ENCODE measurements around the gene TMEFF2.

TMEFF2 gene

DNA sequence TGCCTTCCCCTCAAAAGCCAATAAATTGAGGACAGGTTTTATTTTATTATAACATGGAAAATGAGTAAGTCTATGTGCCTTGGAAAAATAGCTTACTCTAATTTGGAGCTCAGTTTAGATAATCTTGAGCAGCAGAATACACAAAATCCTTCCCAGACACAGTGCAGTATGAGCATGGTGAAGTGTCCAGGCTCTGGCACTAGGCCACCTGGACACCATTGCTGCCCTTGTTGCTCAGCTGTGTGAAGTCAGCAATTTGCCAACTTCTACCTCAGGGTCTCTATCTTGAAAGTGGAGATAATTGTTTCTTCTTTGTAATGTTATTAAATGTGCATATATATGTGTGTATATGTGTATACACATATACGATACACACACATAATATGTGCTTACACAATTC lies 242.9 kb downstream of the TMEFF2 start:
- ChIA-PET CTCF (interaction anchor here (0.6 kb wide), 1 partner anchor 210 kb away, joined by 3 read pairs; no protein-coding TSS in a partner anchor), POLR2A (no interaction called here)
- Histone ChIP-seq H3K9me3 (ENCODE audit: control insufficient read depth, insufficient read depth, low read depth, low read length) (no peaks in the 10 kb centered on the region), H3K27ac (ENCODE audit: extremely low read depth, low read depth, low read length) (no peak overlapping the region), H3K4me3 (ENCODE audit: low read depth, low read length) (no peak overlapping the region), H3K36me3 (ENCODE audit: control insufficient read depth in 2 of 2, insufficient read depth in 1 of 2, low read length in 2 of 2) (no peaks in the 10 kb centered on the region), H3K4me1 (ENCODE audit: control insufficient read depth, insufficient read depth, low read length) (no peaks in the 10 kb centered on the region)
- no peak for TF ChIP-seq ZNF174 (tag by site-specific recombination; IDR thresholded peaks at IDR 0.05)
- TF ChIP-seq SCRT1 (tag by site-specific recombination; IDR thresholded peaks at IDR 0.05; ENCODE audit: borderline replicate concordance), result no peak
- TF ChIP-seq, protein P1, sequence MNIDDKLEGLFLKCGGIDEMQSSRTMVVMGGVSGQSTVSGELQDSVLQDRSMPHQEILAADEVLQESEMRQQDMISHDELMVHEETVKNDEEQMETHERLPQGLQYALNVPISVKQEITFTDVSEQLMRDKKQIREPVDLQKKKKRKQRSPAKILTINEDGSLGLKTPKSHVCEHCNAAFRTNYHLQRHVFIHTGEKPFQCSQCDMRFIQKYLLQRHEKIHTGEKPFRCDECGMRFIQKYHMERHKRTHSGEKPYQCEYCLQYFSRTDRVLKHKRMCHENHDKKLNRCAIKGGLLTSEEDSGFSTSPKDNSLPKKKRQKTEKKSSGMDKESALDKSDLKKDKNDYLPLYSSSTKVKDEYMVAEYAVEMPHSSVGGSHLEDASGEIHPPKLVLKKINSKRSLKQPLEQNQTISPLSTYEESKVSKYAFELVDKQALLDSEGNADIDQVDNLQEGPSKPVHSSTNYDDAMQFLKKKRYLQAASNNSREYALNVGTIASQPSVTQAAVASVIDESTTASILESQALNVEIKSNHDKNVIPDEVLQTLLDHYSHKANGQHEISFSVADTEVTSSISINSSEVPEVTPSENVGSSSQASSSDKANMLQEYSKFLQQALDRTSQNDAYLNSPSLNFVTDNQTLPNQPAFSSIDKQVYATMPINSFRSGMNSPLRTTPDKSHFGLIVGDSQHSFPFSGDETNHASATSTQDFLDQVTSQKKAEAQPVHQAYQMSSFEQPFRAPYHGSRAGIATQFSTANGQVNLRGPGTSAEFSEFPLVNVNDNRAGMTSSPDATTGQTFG (tag by site-specific recombination; IDR thresholded peaks at IDR 0.05; ENCODE audit: borderline replicate concordance), result no peak
- TF ChIP-seq, protein P2, sequence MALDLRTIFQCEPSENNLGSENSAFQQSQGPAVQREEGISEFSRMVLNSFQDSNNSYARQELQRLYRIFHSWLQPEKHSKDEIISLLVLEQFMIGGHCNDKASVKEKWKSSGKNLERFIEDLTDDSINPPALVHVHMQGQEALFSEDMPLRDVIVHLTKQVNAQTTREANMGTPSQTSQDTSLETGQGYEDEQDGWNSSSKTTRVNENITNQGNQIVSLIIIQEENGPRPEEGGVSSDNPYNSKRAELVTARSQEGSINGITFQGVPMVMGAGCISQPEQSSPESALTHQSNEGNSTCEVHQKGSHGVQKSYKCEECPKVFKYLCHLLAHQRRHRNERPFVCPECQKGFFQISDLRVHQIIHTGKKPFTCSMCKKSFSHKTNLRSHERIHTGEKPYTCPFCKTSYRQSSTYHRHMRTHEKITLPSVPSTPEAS (tag by site-specific recombination; IDR thresholded peaks at IDR 0.05), result no peak
- no peak for TF ChIP-seq ZNF121 (tag by site-specific recombination; IDR thresholded peaks at IDR 0.05)
- no peak for TF ChIP-seq ZSCAN16 (tag by site-specific recombination; IDR thresholded peaks at IDR 0.05)
- no peak for TF ChIP-seq ZNF211 (tag by site-specific recombination; IDR thresholded peaks at IDR 0.05; ENCODE audit: low read depth)
- TF ChIP-seq, protein P3, sequence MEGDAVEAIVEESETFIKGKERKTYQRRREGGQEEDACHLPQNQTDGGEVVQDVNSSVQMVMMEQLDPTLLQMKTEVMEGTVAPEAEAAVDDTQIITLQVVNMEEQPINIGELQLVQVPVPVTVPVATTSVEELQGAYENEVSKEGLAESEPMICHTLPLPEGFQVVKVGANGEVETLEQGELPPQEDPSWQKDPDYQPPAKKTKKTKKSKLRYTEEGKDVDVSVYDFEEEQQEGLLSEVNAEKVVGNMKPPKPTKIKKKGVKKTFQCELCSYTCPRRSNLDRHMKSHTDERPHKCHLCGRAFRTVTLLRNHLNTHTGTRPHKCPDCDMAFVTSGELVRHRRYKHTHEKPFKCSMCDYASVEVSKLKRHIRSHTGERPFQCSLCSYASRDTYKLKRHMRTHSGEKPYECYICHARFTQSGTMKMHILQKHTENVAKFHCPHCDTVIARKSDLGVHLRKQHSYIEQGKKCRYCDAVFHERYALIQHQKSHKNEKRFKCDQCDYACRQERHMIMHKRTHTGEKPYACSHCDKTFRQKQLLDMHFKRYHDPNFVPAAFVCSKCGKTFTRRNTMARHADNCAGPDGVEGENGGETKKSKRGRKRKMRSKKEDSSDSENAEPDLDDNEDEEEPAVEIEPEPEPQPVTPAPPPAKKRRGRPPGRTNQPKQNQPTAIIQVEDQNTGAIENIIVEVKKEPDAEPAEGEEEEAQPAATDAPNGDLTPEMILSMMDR (tag by site-specific recombination; IDR thresholded peaks at IDR 0.05), result no peak
- TF ChIP-seq, protein P4, sequence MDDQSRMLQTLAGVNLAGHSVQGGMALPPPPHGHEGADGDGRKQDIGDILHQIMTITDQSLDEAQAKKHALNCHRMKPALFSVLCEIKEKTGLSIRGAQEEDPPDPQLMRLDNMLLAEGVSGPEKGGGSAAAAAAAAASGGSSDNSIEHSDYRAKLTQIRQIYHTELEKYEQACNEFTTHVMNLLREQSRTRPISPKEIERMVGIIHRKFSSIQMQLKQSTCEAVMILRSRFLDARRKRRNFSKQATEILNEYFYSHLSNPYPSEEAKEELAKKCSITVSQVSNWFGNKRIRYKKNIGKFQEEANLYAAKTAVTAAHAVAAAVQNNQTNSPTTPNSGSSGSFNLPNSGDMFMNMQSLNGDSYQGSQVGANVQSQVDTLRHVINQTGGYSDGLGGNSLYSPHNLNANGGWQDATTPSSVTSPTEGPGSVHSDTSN (CRISPR knock-in tag; IDR thresholded peaks at IDR 0.05), result no peak
- TF ChIP-seq ZNF391 (tag by site-specific recombination; IDR thresholded peaks at IDR 0.05; ENCODE audit: borderline replicate concordance, low read depth), result no peak
- no peak for TF ChIP-seq ZBTB17 (tag by site-specific recombination; IDR thresholded peaks at IDR 0.05)
- no peak for TF ChIP-seq KLF9 (tag by site-specific recombination; IDR thresholded peaks at IDR 0.05; ENCODE audit: low read depth)
- TF ChIP-seq MYNN (tag by site-specific recombination; IDR thresholded peaks at IDR 0.05; ENCODE audit: borderline replicate concordance), result no peak
- TF ChIP-seq ZNF169 (tag by site-specific recombination; IDR thresholded peaks at IDR 0.05), result no peak
- no peak for TF ChIP-seq ZNF830 (tag by site-specific recombination; IDR thresholded peaks at IDR 0.05; ENCODE audit: low read depth)
- TF ChIP-seq, protein P5, sequence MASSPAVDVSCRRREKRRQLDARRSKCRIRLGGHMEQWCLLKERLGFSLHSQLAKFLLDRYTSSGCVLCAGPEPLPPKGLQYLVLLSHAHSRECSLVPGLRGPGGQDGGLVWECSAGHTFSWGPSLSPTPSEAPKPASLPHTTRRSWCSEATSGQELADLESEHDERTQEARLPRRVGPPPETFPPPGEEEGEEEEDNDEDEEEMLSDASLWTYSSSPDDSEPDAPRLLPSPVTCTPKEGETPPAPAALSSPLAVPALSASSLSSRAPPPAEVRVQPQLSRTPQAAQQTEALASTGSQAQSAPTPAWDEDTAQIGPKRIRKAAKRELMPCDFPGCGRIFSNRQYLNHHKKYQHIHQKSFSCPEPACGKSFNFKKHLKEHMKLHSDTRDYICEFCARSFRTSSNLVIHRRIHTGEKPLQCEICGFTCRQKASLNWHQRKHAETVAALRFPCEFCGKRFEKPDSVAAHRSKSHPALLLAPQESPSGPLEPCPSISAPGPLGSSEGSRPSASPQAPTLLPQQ (tag by site-specific recombination; IDR thresholded peaks at IDR 0.05), result no peak
- TF ChIP-seq, protein P6, sequence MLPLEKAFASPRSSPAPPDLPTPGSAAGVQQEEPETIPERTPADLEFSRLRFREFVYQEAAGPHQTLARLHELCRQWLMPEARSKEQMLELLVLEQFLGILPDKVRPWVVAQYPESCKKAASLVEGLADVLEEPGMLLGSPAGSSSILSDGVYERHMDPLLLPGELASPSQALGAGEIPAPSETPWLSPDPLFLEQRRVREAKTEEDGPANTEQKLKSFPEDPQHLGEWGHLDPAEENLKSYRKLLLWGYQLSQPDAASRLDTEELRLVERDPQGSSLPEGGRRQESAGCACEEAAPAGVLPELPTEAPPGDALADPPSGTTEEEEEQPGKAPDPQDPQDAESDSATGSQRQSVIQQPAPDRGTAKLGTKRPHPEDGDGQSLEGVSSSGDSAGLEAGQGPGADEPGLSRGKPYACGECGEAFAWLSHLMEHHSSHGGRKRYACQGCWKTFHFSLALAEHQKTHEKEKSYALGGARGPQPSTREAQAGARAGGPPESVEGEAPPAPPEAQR (tag by site-specific recombination; IDR thresholded peaks at IDR 0.05), result no peak
- TF ChIP-seq GLIS2 (tag by site-specific recombination; IDR thresholded peaks at IDR 0.05), result no peak
- no peak for TF ChIP-seq ZNF274 (IDR thresholded peaks at IDR 0.05; ENCODE audit: low read length)
- TF ChIP-seq ZNF274 (tag by site-specific recombination; IDR thresholded peaks at IDR 0.05; ENCODE audit: borderline replicate concordance), result no peak

Data from HEK293 (cell line).